OCI-LY3 (cell line): ENCODE data around the gene B3GAT3.

Experiments used
- EZH2phosphoT487 ChIP-seq: fragments of 200-600 bp; shearing (Covaris generic); IDR thresholded peaks from 2 replicates; pipeline ENCODE4 v1.6.1; 2018; ENCODE audit warnings: antibody characterized with exemption, mixed run types, low read depth
- TF ChIP-seq, protein P1 (sequence below): fragments of 200-600, 300-600 bp; sonication (generic); IDR thresholded peaks from 2 replicates; pipeline ENCODE4 v1.5.1; 2014; ENCODE audit warnings: antibody characterized with exemption, low read length, low read depth

DNA sequence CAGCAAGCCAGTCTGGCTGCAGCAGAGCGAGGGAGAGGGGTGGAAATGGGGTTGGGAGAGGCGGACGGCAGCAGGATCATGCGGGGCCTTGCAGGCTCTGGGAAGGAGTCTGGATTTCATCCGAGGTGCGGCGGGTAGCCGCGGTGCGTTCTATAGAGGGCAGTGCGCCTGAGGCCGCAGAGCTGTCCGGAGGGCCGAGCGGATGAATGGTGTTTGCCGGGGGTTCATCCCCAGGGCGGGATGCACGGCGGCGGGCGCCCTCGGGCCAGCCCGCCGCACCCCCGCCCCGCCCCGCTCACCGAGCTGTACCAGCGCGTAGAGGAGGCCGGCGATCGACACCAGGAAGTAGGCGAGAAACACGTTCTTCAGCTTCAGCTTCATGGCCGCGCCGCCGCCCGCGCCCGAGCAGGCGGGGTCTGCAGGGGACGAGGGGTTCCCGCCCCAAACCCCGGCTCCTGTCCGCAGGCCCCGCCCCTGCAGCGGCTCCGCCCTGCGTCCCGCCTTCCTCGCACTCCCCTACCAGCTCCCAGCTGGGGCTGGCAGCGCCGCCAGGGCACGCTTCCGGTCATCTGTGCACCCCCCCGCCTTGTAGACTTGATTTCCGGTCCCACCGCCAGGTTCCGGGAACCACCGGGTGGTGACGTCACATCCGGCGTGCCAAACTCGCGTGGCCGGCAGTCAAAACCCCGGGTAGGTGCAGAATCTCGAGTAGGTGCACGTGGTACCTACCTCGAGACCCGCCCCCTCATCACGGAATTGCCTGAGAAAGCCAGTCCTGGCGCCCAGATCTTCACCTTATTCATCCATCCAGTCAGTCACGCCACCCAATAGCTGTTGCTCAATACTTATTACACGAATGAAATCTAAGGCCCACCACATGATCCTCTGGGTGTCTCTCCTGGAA is at the start of gene B3GAT3:
- TF ChIP-seq, protein P1, sequence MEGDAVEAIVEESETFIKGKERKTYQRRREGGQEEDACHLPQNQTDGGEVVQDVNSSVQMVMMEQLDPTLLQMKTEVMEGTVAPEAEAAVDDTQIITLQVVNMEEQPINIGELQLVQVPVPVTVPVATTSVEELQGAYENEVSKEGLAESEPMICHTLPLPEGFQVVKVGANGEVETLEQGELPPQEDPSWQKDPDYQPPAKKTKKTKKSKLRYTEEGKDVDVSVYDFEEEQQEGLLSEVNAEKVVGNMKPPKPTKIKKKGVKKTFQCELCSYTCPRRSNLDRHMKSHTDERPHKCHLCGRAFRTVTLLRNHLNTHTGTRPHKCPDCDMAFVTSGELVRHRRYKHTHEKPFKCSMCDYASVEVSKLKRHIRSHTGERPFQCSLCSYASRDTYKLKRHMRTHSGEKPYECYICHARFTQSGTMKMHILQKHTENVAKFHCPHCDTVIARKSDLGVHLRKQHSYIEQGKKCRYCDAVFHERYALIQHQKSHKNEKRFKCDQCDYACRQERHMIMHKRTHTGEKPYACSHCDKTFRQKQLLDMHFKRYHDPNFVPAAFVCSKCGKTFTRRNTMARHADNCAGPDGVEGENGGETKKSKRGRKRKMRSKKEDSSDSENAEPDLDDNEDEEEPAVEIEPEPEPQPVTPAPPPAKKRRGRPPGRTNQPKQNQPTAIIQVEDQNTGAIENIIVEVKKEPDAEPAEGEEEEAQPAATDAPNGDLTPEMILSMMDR, result no peak
- no peak for TF ChIP-seq EZH2phosphoT487
